Endodermal cell (in vitro differentiated cells): ENCODE results near the gene PTPRE. TPM values are rescaled to one million over a fixed set of nuclear protein-coding genes. Genes with fewer than 3 reads are reported as not detected.
A peak's percentile ranks its signal among the peaks of the same experiment; 100 is the strongest.

Source experiments
- DNase-seq: peaks from one replicate; pipeline ENCODE4 v3.0.0-alpha.2; 2017
- H3K27ac ChIP-seq: 2 replicates; pipeline ENCODE4 v1.5.1; 2013; ENCODE audit warnings: mild to moderate bottlenecking, low read depth, low read length, moderate library complexity
- H3K27me3 ChIP-seq: 2 replicates; pipeline ENCODE4 v1.6.1; 2013; ENCODE audit warnings: mild to moderate bottlenecking, low read length, moderate library complexity; ENCODE audit not compliant: insufficient read depth, control insufficient read depth, poor library complexity, severe bottlenecking
- H3K36me3 ChIP-seq: 2 replicates; pipeline ENCODE4 v1.7.0; 2013; ENCODE audit warnings: mild to moderate bottlenecking, low read length, moderate library complexity; ENCODE audit not compliant: control insufficient read depth, insufficient read depth
- H3K4me1 ChIP-seq: one replicate; pipeline ENCODE4 v1.7.0; 2013; ENCODE audit warnings: low read length; ENCODE audit not compliant: control insufficient read depth, insufficient read depth
- H3K4me3 ChIP-seq: 2 replicates; pipeline ENCODE4 v1.5.1; 2013; ENCODE audit warnings: mild to moderate bottlenecking, low read length, moderate library complexity
- H3K9ac ChIP-seq: 2 replicates; pipeline ENCODE4 v1.6.1; 2013; ENCODE audit warnings: mild to moderate bottlenecking, low read length, moderate library complexity; ENCODE audit not compliant: poor library complexity, severe bottlenecking; ENCODE audit errors: extremely low read depth
- H3K9me3 ChIP-seq: 2 replicates; pipeline ENCODE4 v1.6.1; 2013; ENCODE audit warnings: mild to moderate bottlenecking, low read length, moderate library complexity; ENCODE audit not compliant: control insufficient read depth
- H3K27ac Mint-ChIP-seq: 2 replicates; pipeline ENCODE4 v1.8.0; 2020; ENCODE audit warnings: mixed read lengths
- H3K27me3 Mint-ChIP-seq: 2 replicates; pipeline ENCODE4 v1.8.0; 2021; ENCODE audit warnings: mild to moderate bottlenecking, mixed read lengths; ENCODE audit not compliant: insufficient read depth
- H3K36me3 Mint-ChIP-seq: 2 replicates; pipeline ENCODE4 v1.8.0; 2020; ENCODE audit warnings: low read depth, mixed read lengths
- H3K4me1 Mint-ChIP-seq: 2 replicates; pipeline ENCODE4 v1.8.0; 2020; ENCODE audit warnings: mixed read lengths
- H3K4me3 Mint-ChIP-seq: 2 replicates; pipeline ENCODE4 v1.8.0; 2020; ENCODE audit warnings: mild to moderate bottlenecking, moderate library complexity, mixed read lengths
- H3K9me3 Mint-ChIP-seq: 2 replicates; pipeline ENCODE4 v1.8.0; 2020; ENCODE audit warnings: mild to moderate bottlenecking, mixed read lengths
- WGBS, 2 experiments: methylation state at CpG; one replicate each; pipeline versions ENCODE4 v1.1.5 to v1.1.7; 2013; ENCODE audit warnings: missing lambda C conversion rate in 2 of 2, mixed read lengths in 1 of 2; ENCODE audit not compliant: insufficient coverage in 1 of 2, insufficient read length in 1 of 2; 5-methylcytosine and 5-hydroxymethylcytosine counted together
- total RNA-seq, 2 donors: library from RNA; stranded (reverse); fragmentation: NEBNext Ultra II Directional in 1 of 2; extraction: Animal tissue kit (Norgen Biotek cat#: 25700) in 1 of 2; gene quantifications; 2 replicates in 1 of 2; 3 replicates in 1 of 2; pipeline ENCODE4 v1.2.1, GENCODE V29; 2021
- TF ChIP-seq, protein P1 (sequence below): fragments of 200-600 bp; sonication (generic); conservative IDR thresholded peaks from 2 replicates; pipeline ENCODE4 v1.5.0; 2021; ENCODE audit warnings: antibody characterized with exemption, mild to moderate bottlenecking

The PTPRE gene
- total RNA-seq, 2 donors from 2014 or later = 0.75 to 3.0 TPM

DNA sequence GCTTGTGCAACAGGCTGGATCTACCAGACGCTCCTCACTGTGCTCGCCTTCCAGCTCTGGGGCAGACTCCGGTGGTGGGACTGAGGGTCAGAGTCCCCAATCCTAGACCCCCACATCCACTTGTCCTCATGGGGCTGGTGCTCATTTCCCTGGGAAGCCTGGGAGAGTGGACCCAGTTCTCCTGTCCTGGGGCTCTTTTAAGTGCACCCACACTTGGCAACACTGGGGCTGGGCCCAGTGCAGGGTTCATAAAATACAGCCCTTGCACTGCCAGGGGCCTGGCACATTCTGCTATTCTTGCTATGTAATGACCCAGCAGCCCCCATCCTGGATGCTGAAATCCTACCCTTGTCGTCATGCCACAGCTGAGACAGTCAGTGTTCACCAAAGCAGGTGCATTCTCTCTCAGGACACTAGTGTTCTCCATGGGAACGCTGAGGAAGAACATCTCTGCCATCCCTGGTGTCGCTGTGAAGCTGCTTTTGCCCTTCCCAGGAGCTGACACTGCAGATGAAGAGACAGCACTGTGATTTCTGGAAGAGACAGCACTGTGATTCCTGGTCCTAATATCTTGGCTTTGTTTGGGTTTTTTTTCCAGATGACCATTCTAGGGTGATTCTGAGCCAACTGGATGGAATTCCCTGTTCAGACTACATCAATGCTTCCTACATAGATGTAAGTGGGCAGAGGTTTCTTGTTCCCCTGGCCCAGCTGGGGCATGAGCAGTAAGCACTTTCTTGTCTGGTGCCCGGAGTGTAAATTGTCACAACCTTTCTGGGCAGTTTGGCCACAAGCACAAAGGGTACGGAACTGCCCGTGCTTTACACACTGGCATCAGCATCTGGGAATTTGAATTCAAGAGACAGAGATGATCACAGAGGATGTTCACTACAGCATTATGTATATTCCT is 153.7 kb downstream of the PTPRE start:
- peaks cover 12% of the 10 kb centered on the region for H3K27me3 ChIP-seq
- peaks cover 21% of the 10 kb centered on the region for H3K4me1 Mint-ChIP-seq
- no peak overlapping the region for H3K27ac Mint-ChIP-seq
- H3K9me3 Mint-ChIP-seq = no peaks in the 10 kb centered on the region
- 92 to 93% methylated on average over 8 to 9 of the region's 9 CpGs for WGBS, 2 experiments
- no peak overlapping the region for H3K4me3 Mint-ChIP-seq
- DNase-seq = no peak
- TF ChIP-seq, protein P1, sequence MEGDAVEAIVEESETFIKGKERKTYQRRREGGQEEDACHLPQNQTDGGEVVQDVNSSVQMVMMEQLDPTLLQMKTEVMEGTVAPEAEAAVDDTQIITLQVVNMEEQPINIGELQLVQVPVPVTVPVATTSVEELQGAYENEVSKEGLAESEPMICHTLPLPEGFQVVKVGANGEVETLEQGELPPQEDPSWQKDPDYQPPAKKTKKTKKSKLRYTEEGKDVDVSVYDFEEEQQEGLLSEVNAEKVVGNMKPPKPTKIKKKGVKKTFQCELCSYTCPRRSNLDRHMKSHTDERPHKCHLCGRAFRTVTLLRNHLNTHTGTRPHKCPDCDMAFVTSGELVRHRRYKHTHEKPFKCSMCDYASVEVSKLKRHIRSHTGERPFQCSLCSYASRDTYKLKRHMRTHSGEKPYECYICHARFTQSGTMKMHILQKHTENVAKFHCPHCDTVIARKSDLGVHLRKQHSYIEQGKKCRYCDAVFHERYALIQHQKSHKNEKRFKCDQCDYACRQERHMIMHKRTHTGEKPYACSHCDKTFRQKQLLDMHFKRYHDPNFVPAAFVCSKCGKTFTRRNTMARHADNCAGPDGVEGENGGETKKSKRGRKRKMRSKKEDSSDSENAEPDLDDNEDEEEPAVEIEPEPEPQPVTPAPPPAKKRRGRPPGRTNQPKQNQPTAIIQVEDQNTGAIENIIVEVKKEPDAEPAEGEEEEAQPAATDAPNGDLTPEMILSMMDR = no peak
- no peak overlapping the region for H3K9ac ChIP-seq
- H3K27me3 Mint-ChIP-seq = peaks cover 11% of the 10 kb centered on the region
- no peak overlapping the region for H3K27ac ChIP-seq
- H3K4me1 ChIP-seq = peaks cover 17% of the 10 kb centered on the region
- H3K36me3 Mint-ChIP-seq = no peaks in the 10 kb centered on the region
- no peaks in the 10 kb centered on the region for H3K36me3 ChIP-seq
- no peak overlapping the region for H3K4me3 ChIP-seq
- H3K9me3 ChIP-seq = no peaks in the 10 kb centered on the region

DNA sequence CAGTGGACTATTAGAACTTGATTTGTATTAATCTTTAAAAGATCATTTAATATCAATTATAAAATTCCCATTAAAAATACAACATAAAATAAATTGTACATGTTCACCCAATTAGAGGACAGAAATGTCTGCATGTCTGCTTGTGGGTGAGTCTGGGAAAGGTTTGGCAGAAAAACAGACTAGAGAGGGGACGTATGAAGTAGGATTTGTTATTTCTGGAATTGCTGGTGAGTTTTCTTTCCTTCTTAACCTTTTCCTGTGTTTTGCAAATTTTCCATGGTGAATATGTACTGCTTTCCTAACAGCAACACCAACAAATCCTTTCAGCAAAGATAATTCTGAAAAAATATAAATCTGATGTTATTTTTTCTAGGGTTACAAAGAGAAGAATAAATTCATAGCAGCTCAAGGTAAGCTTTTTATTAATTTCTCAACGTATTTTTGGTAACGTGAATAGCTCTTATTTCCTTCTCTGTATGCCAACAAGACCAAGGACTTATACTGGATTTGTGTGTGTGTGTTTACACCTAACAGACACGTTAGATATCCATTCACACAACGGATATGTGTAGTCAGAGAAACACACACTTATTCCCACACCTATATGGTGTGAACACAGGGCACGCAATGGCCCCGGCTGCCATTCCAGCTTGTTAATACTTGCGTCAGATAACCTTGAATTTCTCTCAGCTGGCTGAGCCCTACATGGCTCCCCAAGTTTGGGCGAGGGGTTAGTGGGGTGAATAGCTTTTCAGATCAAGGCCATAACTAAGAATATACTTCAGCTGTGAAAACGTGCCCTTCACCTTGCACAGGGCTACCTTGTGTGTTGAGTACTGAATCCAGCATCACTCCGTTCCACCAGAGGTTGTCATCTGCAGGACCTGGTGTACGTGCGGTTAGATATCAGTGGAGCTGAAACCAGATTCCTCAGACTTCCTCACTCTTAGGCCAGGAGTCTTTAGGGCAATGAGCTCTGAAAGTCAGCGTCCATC is 154.7 kb downstream of the PTPRE start:
- Mint-ChIP-seq H3K27me3 (peaks cover 11% of the 10 kb centered on the region), H3K4me1 (peaks cover 21% of the 10 kb centered on the region), H3K4me3 (no peak overlapping the region), H3K27ac (no peak overlapping the region), H3K36me3 (no peaks in the 10 kb centered on the region), H3K9me3 (no peaks in the 10 kb centered on the region)
- 84 to 86% methylated on average over 8 to 14 of the region's 14 CpGs for WGBS, 2 experiments
- DNase-seq = no peak
- Histone ChIP-seq H3K36me3 (no peaks in the 10 kb centered on the region), H3K9me3 (no peaks in the 10 kb centered on the region), H3K9ac (no peak overlapping the region), H3K4me3 (no peak overlapping the region), H3K27me3 (peaks cover 20% of the 10 kb centered on the region), H3K4me1 (peaks cover 17% of the 10 kb centered on the region), H3K27ac (no peak overlapping the region)
- TF ChIP-seq, protein P1 = no peak

DNA sequence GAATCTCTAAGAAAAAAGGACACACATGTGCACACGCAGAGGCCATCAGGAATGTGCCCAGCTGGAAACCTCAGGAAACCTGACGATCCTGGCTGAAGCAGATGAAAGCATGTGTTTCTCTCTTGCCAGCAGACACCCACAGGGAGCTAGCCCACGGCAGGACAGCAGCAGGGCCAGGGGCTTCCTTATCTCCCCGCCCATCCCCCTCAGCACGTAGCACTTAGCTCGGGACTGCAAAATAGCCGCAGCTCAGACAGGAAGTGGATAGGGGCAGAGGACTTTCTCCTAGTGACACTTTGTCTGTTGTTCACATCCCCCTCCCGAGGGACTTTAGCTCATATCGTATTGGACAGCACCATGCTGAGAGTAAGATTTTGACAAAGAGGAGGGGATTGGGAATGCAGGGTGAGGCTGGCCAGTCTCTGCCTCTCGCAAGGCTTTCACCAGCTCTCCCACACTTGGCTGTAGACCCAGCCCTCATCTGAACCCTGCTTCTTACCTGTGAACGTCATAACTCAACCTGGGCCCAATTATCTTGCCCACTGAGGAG is 155.5 kb downstream of the PTPRE start:
- 62 to 100% methylated on average over 1 to 10 of the region's 11 CpGs for WGBS, 2 experiments
- peaks cover 17% of the 10 kb centered on the region for H3K4me1 ChIP-seq
- TF ChIP-seq, protein P1 = no peak
- peaks cover 11% of the 10 kb centered on the region for H3K27me3 Mint-ChIP-seq
- H3K4me3 ChIP-seq = no peak overlapping the region
- DNase-seq = peak; percentile 76
- no peaks in the 10 kb centered on the region for H3K9me3 ChIP-seq
- no peaks in the 10 kb centered on the region for H3K9me3 Mint-ChIP-seq
- peak overlapping the region; percentile 59 for H3K27ac Mint-ChIP-seq
- peaks cover 21% of the 10 kb centered on the region for H3K4me1 Mint-ChIP-seq
- H3K36me3 ChIP-seq = no peaks in the 10 kb centered on the region
- H3K4me3 Mint-ChIP-seq = peak overlapping the region; percentile 21
- H3K9ac ChIP-seq = no peak overlapping the region
- H3K27me3 ChIP-seq = peaks cover 20% of the 10 kb centered on the region
- no peak overlapping the region for H3K27ac ChIP-seq
- H3K36me3 Mint-ChIP-seq = no peaks in the 10 kb centered on the region
